Measurements from ENCODE around the gene SH3PXD2B. TPM values are rescaled to one million over a fixed set of nuclear protein-coding genes. Genes with fewer than 3 reads are reported as not detected.

SH3PXD2B gene
- total and polyA plus RNA-seq, 10 donors: 2.0 to 31.8 (median 9.9) TPM

DNA sequence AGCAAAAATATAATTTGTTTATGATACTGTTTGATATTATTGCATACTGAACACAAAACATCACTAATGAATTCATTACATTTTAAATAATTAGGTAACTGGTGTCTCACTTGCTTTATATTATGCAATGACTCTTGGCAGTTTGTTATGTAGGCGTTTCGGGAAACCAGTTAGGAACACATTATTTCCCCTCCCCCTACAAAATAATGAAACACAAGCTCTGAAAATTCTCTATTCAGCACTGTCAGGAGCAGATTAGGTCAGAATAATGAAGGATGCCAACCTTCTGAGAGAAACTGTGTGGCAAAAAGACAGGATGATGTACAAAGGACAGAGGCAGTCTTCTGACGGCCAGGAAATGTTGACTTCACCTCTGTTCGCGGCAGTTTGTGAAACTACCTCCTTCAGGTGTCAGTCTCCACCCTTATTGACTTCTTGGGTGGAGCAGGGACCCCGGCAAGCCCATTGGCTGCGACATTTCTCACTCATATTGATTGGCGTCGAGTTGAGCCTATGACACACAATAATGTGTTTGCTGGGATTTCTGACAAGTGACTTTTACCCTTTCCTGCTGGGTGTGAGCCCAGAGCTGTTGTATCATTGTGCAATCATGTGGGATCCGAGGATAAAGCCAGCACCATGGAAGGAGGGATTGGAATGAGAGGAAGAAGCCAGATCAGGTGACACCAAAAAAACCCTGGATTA, 33.9 kb downstream of the SH3PXD2B start:
- H3K4me3 ChIP-seq: no peak overlapping the region
- TF ChIP-seq, protein P1, sequence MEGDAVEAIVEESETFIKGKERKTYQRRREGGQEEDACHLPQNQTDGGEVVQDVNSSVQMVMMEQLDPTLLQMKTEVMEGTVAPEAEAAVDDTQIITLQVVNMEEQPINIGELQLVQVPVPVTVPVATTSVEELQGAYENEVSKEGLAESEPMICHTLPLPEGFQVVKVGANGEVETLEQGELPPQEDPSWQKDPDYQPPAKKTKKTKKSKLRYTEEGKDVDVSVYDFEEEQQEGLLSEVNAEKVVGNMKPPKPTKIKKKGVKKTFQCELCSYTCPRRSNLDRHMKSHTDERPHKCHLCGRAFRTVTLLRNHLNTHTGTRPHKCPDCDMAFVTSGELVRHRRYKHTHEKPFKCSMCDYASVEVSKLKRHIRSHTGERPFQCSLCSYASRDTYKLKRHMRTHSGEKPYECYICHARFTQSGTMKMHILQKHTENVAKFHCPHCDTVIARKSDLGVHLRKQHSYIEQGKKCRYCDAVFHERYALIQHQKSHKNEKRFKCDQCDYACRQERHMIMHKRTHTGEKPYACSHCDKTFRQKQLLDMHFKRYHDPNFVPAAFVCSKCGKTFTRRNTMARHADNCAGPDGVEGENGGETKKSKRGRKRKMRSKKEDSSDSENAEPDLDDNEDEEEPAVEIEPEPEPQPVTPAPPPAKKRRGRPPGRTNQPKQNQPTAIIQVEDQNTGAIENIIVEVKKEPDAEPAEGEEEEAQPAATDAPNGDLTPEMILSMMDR (IDR thresholded peaks at IDR 0.05 in 8 of 11, conservative IDR thresholded peaks at IDR 0.05 in 3 of 11): no peak
- peak in 1 of 3 donors; percentile 51 for TF ChIP-seq POLR2AphosphoS5 (IDR thresholded peaks at IDR 0.05)
- H3K4me1 ChIP-seq: peaks cover 0 to 42% (median 26%) of the 10 kb centered on the region in 6 donors
- H3K9me3 ChIP-seq: no peaks in the 10 kb centered on the region
- 51 to 76% (median 56%) methylated on average over 10 of the region's 10 CpGs for WGBS, 5 donors
- no peaks in the 10 kb centered on the region for H3K36me3 ChIP-seq
- peak overlapping the region in 7 of 8 donors; percentile 32 to 81 (median 62) for H3K27ac ChIP-seq
- intact Hi-C loops (cut with DNase I; ENCODE audit: low total_unique reads): no loop called here
- H3K27me3 ChIP-seq (replicated peaks in 1 of 7): peaks cover 0 to 3% (median 0%) of the 10 kb centered on the region in 7 donors
- no peak for DNase-seq

DNA sequence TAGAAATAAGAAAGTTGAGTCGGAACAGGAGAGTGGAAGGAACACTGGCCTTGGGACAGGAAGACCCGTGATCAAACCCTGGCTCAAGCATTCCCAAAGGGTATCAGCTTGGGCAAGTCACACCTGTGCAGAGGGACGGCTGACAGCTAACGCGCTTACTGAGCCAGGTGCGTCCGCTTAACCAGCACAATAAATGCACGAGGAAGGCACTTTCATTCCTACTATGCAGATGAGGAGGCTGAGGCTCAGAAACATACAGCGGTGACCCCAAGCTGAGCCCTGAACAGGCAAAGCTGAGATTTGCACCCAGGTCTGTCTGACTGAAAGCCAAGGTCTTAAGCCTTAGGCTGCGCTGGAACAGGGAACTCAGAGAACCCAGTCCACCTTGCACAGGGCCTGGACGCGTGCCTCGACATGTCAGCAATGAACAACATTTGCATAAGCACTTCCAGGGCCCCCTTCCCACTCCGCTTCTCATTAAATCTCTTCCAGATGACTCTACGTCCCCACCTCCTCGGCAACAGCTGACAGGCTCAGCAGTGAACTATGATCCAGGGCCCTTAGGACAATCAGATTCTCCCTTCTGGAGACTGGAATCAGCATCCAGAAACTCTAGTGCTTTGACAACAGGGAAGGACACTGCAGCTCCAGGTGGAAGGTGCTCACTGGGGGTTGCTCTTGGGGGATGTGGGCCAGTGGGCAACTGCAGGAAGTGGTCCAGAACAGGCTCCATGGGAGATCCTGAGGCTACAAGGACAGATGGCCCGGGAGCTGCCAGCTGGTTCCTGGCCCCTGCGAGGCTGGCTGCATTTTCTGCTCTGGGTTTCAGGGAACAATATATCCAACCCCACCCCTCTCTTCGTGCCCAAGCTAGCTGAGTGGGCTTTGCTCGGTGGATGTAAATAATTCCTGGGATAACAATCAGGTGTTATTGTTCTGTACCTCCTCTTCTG, 35.2 kb downstream of the SH3PXD2B start:
- intact Hi-C loops (cut with DNase I; ENCODE audit: low total_unique reads): no loop called here
- no peak overlapping the region for H3K4me3 ChIP-seq
- no peaks in the 10 kb centered on the region for H3K9me3 ChIP-seq
- no peaks in the 10 kb centered on the region for H3K36me3 ChIP-seq
- no peak for DNase-seq
- 83 to 87% (median 84%) methylated on average over 20 of the region's 20 CpGs for WGBS, 5 donors
- no peak for TF ChIP-seq POLR2AphosphoS5 (IDR thresholded peaks at IDR 0.05)
- TF ChIP-seq, protein P1 (IDR thresholded peaks at IDR 0.05 in 8 of 11, conservative IDR thresholded peaks at IDR 0.05 in 3 of 11): no peak
- no peak for TF ChIP-seq POLR2A (IDR thresholded peaks at IDR 0.05)
- no peaks in the 10 kb centered on the region for H3K27me3 ChIP-seq (replicated peaks in 1 of 7)
- H3K4me1 ChIP-seq: peaks cover 0 to 53% (median 26%) of the 10 kb centered on the region in 6 donors
- peak overlapping the region in 6 of 8 donors; percentile 26 to 81 (median 70) for H3K27ac ChIP-seq

DNA sequence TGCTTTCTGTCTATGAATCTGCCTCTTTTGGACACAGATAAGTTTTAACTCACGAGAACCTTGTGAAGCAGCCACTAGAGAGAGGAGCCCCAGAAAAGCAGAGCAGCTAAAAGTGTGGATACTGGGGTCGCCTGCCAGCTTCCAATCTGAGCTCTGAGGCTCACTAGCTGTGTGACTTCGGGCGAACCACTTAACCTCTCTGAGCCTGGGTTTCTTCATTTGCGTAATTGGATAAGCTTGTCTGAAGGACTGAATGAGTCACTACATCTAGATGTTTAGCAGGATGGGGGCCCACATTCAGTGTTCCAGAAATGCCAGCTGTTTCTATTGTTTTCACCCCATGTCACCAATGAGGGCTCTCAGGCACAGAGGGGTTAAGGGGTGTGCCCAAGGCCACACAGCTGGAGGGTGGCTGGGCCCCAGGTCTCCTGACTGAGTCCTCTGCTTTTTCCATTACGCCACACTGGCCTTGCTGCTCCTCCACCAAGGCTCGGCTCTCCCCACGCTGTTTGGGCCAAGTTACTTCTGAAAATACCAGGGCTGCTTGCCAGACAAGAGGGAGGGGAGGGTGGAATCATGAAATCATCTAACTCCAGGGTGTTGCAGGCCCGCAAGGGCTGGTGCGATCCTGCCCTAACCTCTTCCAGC, 36.2 kb downstream of the SH3PXD2B start:
- intact Hi-C loops (cut with DNase I; ENCODE audit: low total_unique reads): no loop called here
- peaks cover 0 to 63% (median 26%) of the 10 kb centered on the region in 6 donors for H3K4me1 ChIP-seq
- DNase-seq: peak; percentile 12
- no peaks in the 10 kb centered on the region for H3K27me3 ChIP-seq (replicated peaks in 1 of 7)
- no peaks in the 10 kb centered on the region for H3K9me3 ChIP-seq
- WGBS, 5 donors: 56 to 68% (median 63%) methylated on average over 10 of the region's 10 CpGs
- no peaks in the 10 kb centered on the region for H3K36me3 ChIP-seq
- no peak overlapping the region for H3K4me3 ChIP-seq
- TF ChIP-seq POLR2A (IDR thresholded peaks at IDR 0.05) (no peak), POLR2AphosphoS5 (IDR thresholded peaks at IDR 0.05) (peak; percentile 60 to 79 (median 71))
- TF ChIP-seq, protein P1 (IDR thresholded peaks at IDR 0.05 in 8 of 11, conservative IDR thresholded peaks at IDR 0.05 in 3 of 11): no peak
- peak overlapping the region in 6 of 8 donors; percentile 26 to 81 (median 70) for H3K27ac ChIP-seq
